Osteoblast (primary cell): ENCODE measurements around the gene CAGE1. TPM values are rescaled to one million over a fixed set of nuclear protein-coding genes. Genes with fewer than 3 reads are reported as not detected.
"Not testable (repeated sequence)": the region's sequence is repeated elsewhere in the genome, so short reads cannot be mapped to it uniquely, and the experiment has no call there.

Experiments
- DNase-seq: peaks from one replicate; pipeline ENCODE4 v3.0.0; 2011; ENCODE audit warnings: low spot score, mixed read lengths; ENCODE audit not compliant: insufficient read length; ENCODE audit errors: missing footprints
- H2AFZ ChIP-seq: 2 replicates; pipeline ENCODE4 v1.6.0; 2011; ENCODE audit warnings: mild to moderate bottlenecking, low read length
- H3K27ac ChIP-seq: 2 replicates; pipeline ENCODE4 v1.5.1; 2011; ENCODE audit warnings: mild to moderate bottlenecking, low read depth, low read length, moderate library complexity
- H3K27me3 ChIP-seq: 2 replicates; pipeline ENCODE4 v1.6.0; 2012; ENCODE audit warnings: mild to moderate bottlenecking, control low read depth, inconsistent platforms, low read length, moderate library complexity; ENCODE audit not compliant: insufficient read depth
- H3K36me3 ChIP-seq: 2 replicates; pipeline ENCODE4 v1.5.1; 2011; ENCODE audit warnings: mild to moderate bottlenecking, low read length, control low read depth, moderate library complexity; ENCODE audit not compliant: insufficient read depth
- H3K4me1 ChIP-seq: 2 replicates; pipeline ENCODE4 v1.5.1; 2011; ENCODE audit warnings: mild to moderate bottlenecking, low read length, control low read depth, moderate library complexity; ENCODE audit not compliant: insufficient read depth
- H3K4me2 ChIP-seq: 2 replicates; pipeline ENCODE4 v1.6.0; 2011; ENCODE audit warnings: mild to moderate bottlenecking, low read length; ENCODE audit not compliant: insufficient read depth
- H3K4me3 ChIP-seq: fragments of 200-600 bp; sonication (generic); 3 replicates; pipeline ENCODE4 v1.5.1; 2012; ENCODE audit warnings: mild to moderate bottlenecking, low read length, inconsistent platforms; ENCODE audit not compliant: insufficient read depth
- H3K79me2 ChIP-seq: 2 replicates; pipeline ENCODE4 v1.6.0; 2012; ENCODE audit warnings: mild to moderate bottlenecking, low read length, control low read depth, inconsistent platforms; ENCODE audit not compliant: insufficient read depth
- H3K9me3 ChIP-seq: 2 replicates; pipeline ENCODE4 v1.5.1; 2011; ENCODE audit warnings: low read depth, low read length, control low read depth
- H4K20me1 ChIP-seq: 2 replicates; pipeline ENCODE4 v1.6.0; 2012; ENCODE audit warnings: mild to moderate bottlenecking, low read length, control low read depth; ENCODE audit not compliant: insufficient read depth
- total RNA-seq: library from RNA; depleted of rRNA; stranded (reverse); fragments of >200 nt; gene quantifications from 2 replicates; pipeline ENCODE4 v1.2.3, GENCODE V29; 2012
- TF ChIP-seq, protein P1 (sequence below): IDR thresholded peaks from 2 replicates; pipeline ENCODE4 v1.5.1; 2011; ENCODE audit warnings: mild to moderate bottlenecking, low read depth, low read length, moderate library complexity; ENCODE audit errors: extremely low read depth

The CAGE1 gene
- total RNA-seq, 1 donor, result under 0.01 TPM

DNA sequence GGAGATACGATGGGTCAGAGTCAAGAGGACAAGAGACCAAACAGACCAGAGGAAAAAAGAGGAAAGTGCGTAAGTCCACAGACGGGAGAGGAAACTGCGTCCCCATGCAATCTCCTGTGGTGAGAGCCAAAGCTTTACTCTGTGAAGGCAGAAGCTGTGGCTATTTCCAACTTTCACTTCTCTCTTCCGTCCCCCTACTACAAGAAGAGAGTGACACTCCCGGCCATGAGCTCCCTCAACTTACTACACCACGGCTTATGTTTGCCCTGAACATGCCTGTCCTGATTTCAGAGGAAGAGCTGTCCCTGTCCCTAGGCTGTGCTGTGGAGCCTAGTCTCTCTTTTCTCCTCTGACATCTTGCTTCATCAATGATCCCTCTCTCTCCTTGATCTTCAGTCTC, 65.0 kb downstream of the CAGE1 start:
- Histone ChIP-seq H3K4me1 (no peaks in the 10 kb centered on the region), H3K36me3 (no peaks in the 10 kb centered on the region), H3K27ac (no peak overlapping the region), H2AFZ (no peak overlapping the region), H3K4me2 (no peak overlapping the region), H3K79me2 (no peaks in the 10 kb centered on the region), H3K9me3 (no peaks in the 10 kb centered on the region), H3K27me3 (no peaks in the 10 kb centered on the region), H3K4me3 (no peak overlapping the region), H4K20me1 (no peaks in the 10 kb centered on the region)
- TF ChIP-seq, protein P1, sequence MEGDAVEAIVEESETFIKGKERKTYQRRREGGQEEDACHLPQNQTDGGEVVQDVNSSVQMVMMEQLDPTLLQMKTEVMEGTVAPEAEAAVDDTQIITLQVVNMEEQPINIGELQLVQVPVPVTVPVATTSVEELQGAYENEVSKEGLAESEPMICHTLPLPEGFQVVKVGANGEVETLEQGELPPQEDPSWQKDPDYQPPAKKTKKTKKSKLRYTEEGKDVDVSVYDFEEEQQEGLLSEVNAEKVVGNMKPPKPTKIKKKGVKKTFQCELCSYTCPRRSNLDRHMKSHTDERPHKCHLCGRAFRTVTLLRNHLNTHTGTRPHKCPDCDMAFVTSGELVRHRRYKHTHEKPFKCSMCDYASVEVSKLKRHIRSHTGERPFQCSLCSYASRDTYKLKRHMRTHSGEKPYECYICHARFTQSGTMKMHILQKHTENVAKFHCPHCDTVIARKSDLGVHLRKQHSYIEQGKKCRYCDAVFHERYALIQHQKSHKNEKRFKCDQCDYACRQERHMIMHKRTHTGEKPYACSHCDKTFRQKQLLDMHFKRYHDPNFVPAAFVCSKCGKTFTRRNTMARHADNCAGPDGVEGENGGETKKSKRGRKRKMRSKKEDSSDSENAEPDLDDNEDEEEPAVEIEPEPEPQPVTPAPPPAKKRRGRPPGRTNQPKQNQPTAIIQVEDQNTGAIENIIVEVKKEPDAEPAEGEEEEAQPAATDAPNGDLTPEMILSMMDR, result no peak
- no peak for DNase-seq

- Histone ChIP-seq H3K4me3 (no peak overlapping the region), H3K79me2 (no peaks in the 10 kb centered on the region), H3K36me3 (no peaks in the 10 kb centered on the region), H2AFZ (no peak overlapping the region), H3K4me1 (no peaks in the 10 kb centered on the region), H3K27ac (no peak overlapping the region), H4K20me1 (no peaks in the 10 kb centered on the region), H3K27me3 (no peaks in the 10 kb centered on the region), H3K9me3 (no peaks in the 10 kb centered on the region), H3K4me2 (no peak overlapping the region)
- TF ChIP-seq, protein P1, result no peak
- no peak for DNase-seq
Measured at GRCh38 chr6:7323074-7323473, 66.5 kb downstream of the CAGE1 start.

- H3K79me2 ChIP-seq, H3K4me2 ChIP-seq, H4K20me1 ChIP-seq, H3K27me3 ChIP-seq, DNase-seq, H2AFZ ChIP-seq, H3K4me3 ChIP-seq, H3K27ac ChIP-seq, H3K4me1 ChIP-seq, H3K9me3 ChIP-seq, H3K36me3 ChIP-seq: not testable (repeated sequence)
Measured at GRCh38 chr6:7321866-7322265, 67.7 kb downstream of the CAGE1 start.

DNA sequence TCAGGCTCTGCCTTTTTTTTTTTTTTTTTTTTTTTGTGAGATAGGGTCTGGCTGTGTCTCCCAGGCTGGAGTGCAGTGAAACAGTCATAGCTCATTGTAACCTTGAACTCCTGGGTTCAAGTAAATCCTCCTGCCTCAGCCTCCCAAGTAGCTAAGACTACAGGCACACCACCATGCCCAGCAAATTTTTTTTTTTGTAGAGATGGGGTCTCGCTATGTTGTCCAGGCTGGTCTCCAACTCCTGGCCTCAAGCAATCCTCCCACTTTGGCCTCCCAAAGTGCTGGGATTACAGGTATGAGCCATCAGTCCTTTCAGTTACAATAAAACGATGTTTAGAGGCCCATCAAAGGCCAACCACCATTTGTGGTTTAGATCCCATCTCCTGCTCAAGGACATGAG, 70.1 kb downstream of the CAGE1 start:
- H3K27ac ChIP-seq, H2AFZ ChIP-seq, H3K4me1 ChIP-seq, H4K20me1 ChIP-seq, H3K4me2 ChIP-seq, H3K4me3 ChIP-seq, H3K36me3 ChIP-seq, DNase-seq, H3K9me3 ChIP-seq, H3K79me2 ChIP-seq, H3K27me3 ChIP-seq: not testable (repeated sequence)

DNA sequence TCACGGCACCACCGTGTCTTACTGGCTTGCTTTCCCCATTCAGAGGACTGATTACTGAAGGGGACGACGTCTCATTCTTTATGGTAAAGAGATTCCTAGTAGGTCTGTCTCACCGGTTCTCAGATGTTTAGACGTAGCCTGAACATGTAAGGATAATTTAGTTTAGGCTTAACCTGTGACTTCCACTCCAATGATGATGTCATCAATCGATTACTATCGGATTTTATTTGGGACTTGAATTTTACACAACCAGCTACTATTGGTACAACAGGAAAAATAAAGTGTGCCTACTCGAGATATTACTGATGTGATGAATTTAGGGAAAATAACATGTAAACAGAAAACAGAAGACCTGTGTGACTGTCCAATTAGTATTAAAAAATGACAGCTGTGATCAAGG, 72.0 kb downstream of the CAGE1 start:
- Histone ChIP-seq H3K4me1 (peaks cover 4% of the 10 kb centered on the region), H3K9me3 (no peaks in the 10 kb centered on the region), H3K4me2 (no peak overlapping the region), H2AFZ (no peak overlapping the region), H3K27ac (no peak overlapping the region), H3K27me3 (no peaks in the 10 kb centered on the region), H3K36me3 (no peaks in the 10 kb centered on the region), H4K20me1 (no peaks in the 10 kb centered on the region), H3K4me3 (no peak overlapping the region), H3K79me2 (peaks cover 4% of the 10 kb centered on the region)
- DNase-seq, result no peak
- TF ChIP-seq, protein P1, result no peak
